Ecto neural progenitor cell (in vitro differentiated cells): ENCODE data around the gene RPS15.
A peak's percentile ranks its signal among the peaks of the same experiment; 100 is the strongest.

ENCODE experiments used
- DNase-seq: peaks from one replicate; pipeline ENCODE4 v3.0.0-alpha.2; 2018; ENCODE audit warnings: low spot score

Gene RPS15

GRCh38 chr19:1438035-1438932 lies at the start of gene RPS15:
Gene RPS15, plus strand, starts transcription at chr19:1438396. Its CDS starts 30 bp downstream, at chr19:1438426.
- peak; percentile 98 for DNase-seq

- no peak for DNase-seq
Observed at GRCh38 chr19:1388637-1389026, 49.6 kb upstream of the RPS15 start.

- no peak for DNase-seq
Observed at GRCh38 chr19:1389033-1389940, 48.9 kb upstream of the RPS15 start.

- DNase-seq: no peak
Observed at GRCh38 chr19:1390890-1391423, 47.2 kb upstream of the RPS15 start.

- no peak for DNase-seq
Observed at GRCh38 chr19:1392407-1392806, 45.8 kb upstream of the RPS15 start.

GRCh38 chr19:1392939-1393530 lies 45.2 kb upstream of the RPS15 start:
- no peak for DNase-seq

GRCh38 chr19:1393841-1394240 lies 44.4 kb upstream of the RPS15 start:
- DNase-seq: no peak

GRCh38 chr19:1394252-1395193 lies 43.7 kb upstream of the RPS15 start:
- DNase-seq: no peak

GRCh38 chr19:1395194-1396018 lies 42.8 kb upstream of the RPS15 start:
- DNase-seq: no peak

- no peak for DNase-seq
Observed at GRCh38 chr19:1396019-1396767, 42.0 kb upstream of the RPS15 start.

GRCh38 chr19:1396768-1397679 lies 41.2 kb upstream of the RPS15 start:
- no peak for DNase-seq

- no peak for DNase-seq
Observed at GRCh38 chr19:1397838-1398237, 40.4 kb upstream of the RPS15 start.

- no peak for DNase-seq
Observed at GRCh38 chr19:1399079-1399478, 39.1 kb upstream of the RPS15 start.

- DNase-seq: no peak
Observed at GRCh38 chr19:1399745-1400144, 38.5 kb upstream of the RPS15 start.

- DNase-seq: no peak
Observed at GRCh38 chr19:1400281-1401137, 37.7 kb upstream of the RPS15 start.

GRCh38 chr19:1401138-1401888 lies 36.9 kb upstream of the RPS15 start, which contains the start of gene GAMT:
Gene GAMT, minus strand, starts transcription at chr19:1401542. Its CDS starts 66 bp downstream, at chr19:1401476.
- peak; percentile 74 for DNase-seq

GRCh38 chr19:1401889-1402217 lies 36.3 kb upstream of the RPS15 start:
- DNase-seq: no peak
